GM12801 (cell line): ENCODE data around the gene PKN1.

Experiments used
- TF ChIP-seq, protein P1 (sequence below): IDR thresholded peaks from one replicate; pipeline ENCODE4 v1.5.1; 2011; ENCODE audit warnings: control low read depth; ENCODE audit not compliant: insufficient read length; ENCODE audit errors: extremely low read depth

PKN1 gene

DNA sequence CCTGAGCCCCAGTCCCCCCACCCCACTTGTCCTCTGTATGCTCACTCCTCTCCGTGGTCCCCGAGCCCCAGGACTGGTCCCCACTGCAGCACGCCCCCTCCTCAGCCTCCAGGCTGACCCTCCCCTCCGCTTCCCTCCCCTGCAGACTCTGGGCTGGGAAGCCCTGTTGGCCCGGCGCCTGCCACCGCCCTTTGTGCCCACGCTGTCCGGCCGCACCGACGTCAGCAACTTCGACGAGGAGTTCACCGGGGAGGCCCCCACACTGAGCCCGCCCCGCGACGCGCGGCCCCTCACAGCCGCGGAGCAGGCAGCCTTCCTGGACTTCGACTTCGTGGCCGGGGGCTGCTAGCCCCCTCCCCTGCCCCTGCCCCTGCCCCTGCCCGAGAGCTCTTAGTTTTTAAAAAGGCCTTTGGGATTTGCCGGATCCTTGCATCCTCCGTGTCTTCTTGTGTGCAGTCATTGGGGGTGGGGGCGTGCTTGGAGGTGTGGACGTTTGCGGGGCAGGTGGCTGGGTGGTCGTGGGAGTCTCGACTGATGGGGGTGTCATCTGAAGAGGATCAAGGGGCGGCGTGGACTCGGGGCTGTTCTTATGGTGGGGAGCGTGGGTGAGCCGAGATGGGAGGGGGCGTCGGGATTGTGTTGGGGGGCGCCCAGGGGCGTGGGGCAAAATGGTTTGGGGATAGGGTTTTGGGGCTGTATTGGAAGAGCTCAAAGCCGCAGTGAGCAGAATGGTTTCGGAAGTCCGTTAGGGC lies 38.5 kb downstream of the PKN1 start:
- TF ChIP-seq, protein P1, sequence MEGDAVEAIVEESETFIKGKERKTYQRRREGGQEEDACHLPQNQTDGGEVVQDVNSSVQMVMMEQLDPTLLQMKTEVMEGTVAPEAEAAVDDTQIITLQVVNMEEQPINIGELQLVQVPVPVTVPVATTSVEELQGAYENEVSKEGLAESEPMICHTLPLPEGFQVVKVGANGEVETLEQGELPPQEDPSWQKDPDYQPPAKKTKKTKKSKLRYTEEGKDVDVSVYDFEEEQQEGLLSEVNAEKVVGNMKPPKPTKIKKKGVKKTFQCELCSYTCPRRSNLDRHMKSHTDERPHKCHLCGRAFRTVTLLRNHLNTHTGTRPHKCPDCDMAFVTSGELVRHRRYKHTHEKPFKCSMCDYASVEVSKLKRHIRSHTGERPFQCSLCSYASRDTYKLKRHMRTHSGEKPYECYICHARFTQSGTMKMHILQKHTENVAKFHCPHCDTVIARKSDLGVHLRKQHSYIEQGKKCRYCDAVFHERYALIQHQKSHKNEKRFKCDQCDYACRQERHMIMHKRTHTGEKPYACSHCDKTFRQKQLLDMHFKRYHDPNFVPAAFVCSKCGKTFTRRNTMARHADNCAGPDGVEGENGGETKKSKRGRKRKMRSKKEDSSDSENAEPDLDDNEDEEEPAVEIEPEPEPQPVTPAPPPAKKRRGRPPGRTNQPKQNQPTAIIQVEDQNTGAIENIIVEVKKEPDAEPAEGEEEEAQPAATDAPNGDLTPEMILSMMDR = no peak

DNA sequence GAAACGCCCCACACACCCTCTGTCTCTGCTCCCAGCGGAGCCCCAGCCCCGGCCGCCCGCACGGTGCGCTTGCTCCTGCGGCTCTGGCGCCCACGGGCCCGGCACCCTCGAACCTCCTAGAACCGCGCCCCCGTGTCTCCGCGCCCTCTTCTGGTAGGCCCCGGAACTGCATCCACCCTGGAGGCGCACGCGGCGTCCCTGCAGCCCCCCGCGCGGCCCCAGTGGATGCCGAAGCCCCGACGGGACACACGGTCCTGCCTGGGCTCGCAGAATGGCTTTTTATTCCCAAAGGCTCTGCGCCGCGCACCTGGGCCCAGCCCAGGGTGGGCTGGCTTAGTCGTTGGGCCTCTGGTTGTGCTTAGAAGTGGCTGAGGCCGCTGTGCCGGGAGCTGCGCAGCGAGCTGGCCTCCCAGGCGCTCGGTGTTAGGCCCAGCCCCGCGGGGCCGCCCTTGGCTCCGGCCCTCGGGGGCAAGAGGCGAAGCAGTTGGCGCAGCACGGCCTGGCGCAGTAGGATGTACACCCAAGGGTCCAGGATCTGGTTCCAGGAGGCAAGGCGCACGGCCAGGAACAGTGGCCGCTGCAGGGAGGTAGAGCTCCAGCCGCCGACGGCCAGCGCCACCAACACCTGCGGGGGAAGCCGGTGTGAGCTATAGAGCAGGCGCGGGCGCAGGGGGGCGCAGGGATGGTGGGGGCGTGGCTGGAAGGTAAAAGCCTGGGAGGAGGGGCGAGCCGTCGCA lies 39.3 kb downstream of the PKN1 start:
- TF ChIP-seq, protein P1 = no peak

DNA sequence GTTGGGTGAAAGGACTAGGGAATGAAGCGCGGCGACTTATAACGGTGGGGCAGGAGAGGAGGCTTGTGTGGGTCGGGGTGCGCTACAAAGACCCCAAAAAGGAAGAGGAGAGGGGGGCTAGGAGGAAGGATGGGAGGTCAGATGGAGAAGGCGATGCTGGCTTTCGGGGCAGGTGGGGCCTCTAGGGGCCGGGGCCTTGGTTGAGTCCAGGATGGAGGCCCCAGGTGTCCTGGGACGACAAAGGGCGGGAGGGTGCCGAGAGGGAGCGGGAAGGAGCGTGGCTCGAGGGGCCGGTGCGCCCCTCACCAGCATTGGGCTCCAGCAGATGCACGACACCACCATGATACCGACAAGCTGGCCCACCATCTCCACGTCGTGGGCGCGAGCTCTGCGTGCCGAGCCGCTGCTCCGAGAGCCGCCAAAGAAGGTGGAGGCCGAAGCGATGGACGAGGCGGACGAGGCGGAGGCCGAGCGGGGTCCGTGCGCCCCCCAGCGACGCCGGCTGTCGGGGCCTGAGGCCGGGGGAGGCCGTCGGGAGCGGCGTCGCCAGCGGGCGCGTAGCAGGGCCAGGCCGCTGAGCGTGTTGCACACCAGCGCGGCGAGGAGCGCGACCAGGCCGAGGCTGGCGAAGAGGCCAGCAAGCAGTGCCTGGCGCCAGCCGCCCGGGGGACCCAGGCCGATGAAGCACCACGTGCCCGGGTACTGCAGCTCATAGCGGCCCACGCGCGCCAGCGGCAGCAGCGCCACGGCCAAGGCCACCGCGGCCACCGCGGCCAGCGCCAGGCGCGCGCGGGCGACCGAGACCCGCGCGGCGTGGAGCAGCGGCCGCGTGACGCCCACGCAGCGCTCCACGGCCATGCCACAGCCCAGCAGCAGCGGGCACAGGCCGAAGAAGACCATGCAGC lies 40.2 kb downstream of the PKN1 start:
- TF ChIP-seq, protein P1 = no peak

DNA sequence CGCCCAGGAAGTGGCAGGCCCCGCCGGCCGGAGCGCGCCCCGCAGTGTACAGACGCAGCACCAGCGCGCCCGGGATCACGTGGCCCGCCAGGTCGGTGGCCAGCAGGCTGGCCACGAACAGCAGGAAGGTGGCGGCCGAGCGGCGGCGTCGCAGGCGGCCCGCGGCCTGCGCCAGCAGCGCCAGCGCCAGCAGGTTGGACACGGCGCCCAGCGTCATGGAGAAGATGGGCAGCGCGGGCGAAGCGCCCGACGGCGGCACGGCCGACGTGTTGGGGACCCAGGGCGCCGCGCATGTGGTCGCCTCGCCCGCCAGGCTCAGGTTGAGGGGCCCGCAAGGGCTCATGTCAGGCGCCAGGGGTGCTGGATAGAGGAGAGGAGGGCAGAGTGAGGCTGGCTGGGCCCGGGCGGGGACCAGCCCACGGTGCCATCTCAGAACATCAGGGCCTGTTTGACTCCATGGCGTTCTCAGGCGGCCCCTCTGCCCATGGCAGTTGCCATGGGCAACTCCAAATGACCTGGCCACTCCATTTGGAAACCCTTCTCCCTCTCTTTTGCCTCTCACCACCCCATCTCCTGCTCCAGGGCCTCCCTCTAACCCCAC lies 41.0 kb downstream of the PKN1 start:
- TF ChIP-seq, protein P1 = no peak

DNA sequence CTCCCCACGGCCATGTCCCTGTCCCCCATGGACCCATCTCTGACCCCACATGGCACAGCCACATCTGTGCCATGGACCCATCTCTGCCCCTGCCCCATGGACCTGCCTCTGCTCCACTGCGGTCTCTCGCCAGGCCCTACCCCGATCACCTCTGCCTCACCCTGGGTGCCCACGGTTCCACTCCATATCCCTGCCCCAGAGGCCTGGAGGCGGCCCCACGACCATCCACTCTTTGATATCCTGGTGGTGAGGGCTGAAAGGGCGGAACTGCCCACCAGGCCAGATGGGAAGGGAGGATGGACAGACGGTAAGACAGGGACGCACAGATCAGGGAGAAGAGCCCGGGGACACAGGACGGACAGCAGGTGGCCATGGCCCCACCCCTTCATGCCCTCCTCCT lies 41.7 kb downstream of the PKN1 start:
- TF ChIP-seq, protein P1 = no peak

- TF ChIP-seq, protein P1 = no peak
Observed at GRCh38 chr19:14475251-14476073, 42.4 kb downstream of the PKN1 start, which contains the start of gene PTGER1. PTGER1 (minus strand) TSS chr19:14475354; CDS start chr19:14474320, 1,034 bp downstream.
